Measurements from ENCODE around the gene TLR6.

- no peak for TF ChIP-seq CTCF (IDR thresholded peaks at IDR 0.05; ENCODE audit: insufficient read depth, low read length)
- no peak for TF ChIP-seq GABPA (IDR thresholded peaks at IDR 0.05; ENCODE audit: low read depth)
- TF ChIP-seq POLR2AphosphoS5 (IDR thresholded peaks at IDR 0.05; ENCODE audit: low read depth) = no peak
- TF ChIP-seq REST (IDR thresholded peaks at IDR 0.05; ENCODE audit: insufficient replicate concordance, low read depth) = no peak
These were observed 61.5 kb downstream of the TLR6 start for GRCh38 chr4:38795087-38795486.

Data from HL-60 (cell line).